Measurements from ENCODE around the gene PPP1R37.

Gene PPP1R37

GRCh38 chr19:45063851-45064801 is 28.9 kb upstream of the PPP1R37 start:
- no peak for TF ChIP-seq CTCF (IDR thresholded peaks at IDR 0.05; ENCODE audit: insufficient read depth, low read depth, low read length, missing control alignments)
- no peak for DNase-seq (ENCODE audit: low read depth)
- H3K4me3 ChIP-seq (ENCODE audit: low read depth, low read length), result no peak overlapping the region

- DNase-seq (ENCODE audit: low read depth), result no peak
- no peak for TF ChIP-seq CTCF (IDR thresholded peaks at IDR 0.05; ENCODE audit: insufficient read depth, low read depth, low read length, missing control alignments)
- H3K4me3 ChIP-seq (ENCODE audit: low read depth, low read length), result no peak overlapping the region
Observed at GRCh38 chr19:45066921-45067661, 25.9 kb upstream of the PPP1R37 start.

- no peak for DNase-seq (ENCODE audit: low read depth)
- H3K4me3 ChIP-seq (ENCODE audit: low read depth, low read length), result no peak overlapping the region
- no peak for TF ChIP-seq CTCF (IDR thresholded peaks at IDR 0.05; ENCODE audit: insufficient read depth, low read depth, low read length, missing control alignments)
Observed at GRCh38 chr19:45068041-45068440, 24.9 kb upstream of the PPP1R37 start.

- no peak for DNase-seq (ENCODE audit: low read depth)
- TF ChIP-seq CTCF (IDR thresholded peaks at IDR 0.05; ENCODE audit: insufficient read depth, low read depth, low read length, missing control alignments), result no peak
- H3K4me3 ChIP-seq (ENCODE audit: low read depth, low read length), result no peak overlapping the region
Observed at GRCh38 chr19:45069056-45069455, 23.9 kb upstream of the PPP1R37 start.

- no peak for DNase-seq (ENCODE audit: low read depth)
- no peak for TF ChIP-seq CTCF (IDR thresholded peaks at IDR 0.05; ENCODE audit: insufficient read depth, low read depth, low read length, missing control alignments)
- no peak overlapping the region for H3K4me3 ChIP-seq (ENCODE audit: low read depth, low read length)
Observed at GRCh38 chr19:45070214-45070613, 22.8 kb upstream of the PPP1R37 start.

- no peak overlapping the region for H3K4me3 ChIP-seq (ENCODE audit: low read depth, low read length)
- no peak for TF ChIP-seq CTCF (IDR thresholded peaks at IDR 0.05; ENCODE audit: insufficient read depth, low read depth, low read length, missing control alignments)
- DNase-seq (ENCODE audit: low read depth), result no peak
Observed at GRCh38 chr19:45070861-45071544, 22.0 kb upstream of the PPP1R37 start.

Data from GM12865 (cell line).